ENCODE results near the gene CSNK1D.

Gene CSNK1D

DNA sequence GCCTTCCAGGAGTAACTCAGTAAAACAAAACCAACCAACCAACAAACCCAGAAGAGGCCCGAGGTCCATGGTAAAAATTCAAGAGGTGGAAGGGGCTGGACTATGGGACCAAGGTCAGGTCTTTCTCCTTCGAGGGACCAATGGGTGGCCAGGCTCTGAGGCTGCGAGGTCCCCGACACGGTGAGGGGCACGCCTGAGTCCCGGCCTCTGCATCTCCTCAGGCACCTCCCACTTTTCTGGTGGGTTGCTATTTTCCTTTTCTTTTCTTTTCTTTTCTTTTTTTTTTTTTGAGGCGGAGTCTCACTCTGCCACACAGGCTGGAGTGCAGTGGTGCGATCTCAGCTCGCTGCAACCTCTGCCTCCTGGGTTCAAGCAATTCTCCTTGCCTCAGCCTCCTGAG lies 26.0 kb upstream of the CSNK1D start:
- no peak for TF ChIP-seq SIN3A (IDR thresholded peaks at IDR 0.05; ENCODE audit: borderline replicate concordance, insufficient read depth, low read length)
- no peak for TF ChIP-seq POLR2AphosphoS5 (IDR thresholded peaks at IDR 0.05; ENCODE audit: low read depth, low read length)
- no peak for TF ChIP-seq FOXP2 (optimal IDR thresholded peaks at IDR 0.05; ENCODE audit: borderline replicate concordance, extremely low read depth, extremely low read length, insufficient read depth)
- TF ChIP-seq, protein P1, sequence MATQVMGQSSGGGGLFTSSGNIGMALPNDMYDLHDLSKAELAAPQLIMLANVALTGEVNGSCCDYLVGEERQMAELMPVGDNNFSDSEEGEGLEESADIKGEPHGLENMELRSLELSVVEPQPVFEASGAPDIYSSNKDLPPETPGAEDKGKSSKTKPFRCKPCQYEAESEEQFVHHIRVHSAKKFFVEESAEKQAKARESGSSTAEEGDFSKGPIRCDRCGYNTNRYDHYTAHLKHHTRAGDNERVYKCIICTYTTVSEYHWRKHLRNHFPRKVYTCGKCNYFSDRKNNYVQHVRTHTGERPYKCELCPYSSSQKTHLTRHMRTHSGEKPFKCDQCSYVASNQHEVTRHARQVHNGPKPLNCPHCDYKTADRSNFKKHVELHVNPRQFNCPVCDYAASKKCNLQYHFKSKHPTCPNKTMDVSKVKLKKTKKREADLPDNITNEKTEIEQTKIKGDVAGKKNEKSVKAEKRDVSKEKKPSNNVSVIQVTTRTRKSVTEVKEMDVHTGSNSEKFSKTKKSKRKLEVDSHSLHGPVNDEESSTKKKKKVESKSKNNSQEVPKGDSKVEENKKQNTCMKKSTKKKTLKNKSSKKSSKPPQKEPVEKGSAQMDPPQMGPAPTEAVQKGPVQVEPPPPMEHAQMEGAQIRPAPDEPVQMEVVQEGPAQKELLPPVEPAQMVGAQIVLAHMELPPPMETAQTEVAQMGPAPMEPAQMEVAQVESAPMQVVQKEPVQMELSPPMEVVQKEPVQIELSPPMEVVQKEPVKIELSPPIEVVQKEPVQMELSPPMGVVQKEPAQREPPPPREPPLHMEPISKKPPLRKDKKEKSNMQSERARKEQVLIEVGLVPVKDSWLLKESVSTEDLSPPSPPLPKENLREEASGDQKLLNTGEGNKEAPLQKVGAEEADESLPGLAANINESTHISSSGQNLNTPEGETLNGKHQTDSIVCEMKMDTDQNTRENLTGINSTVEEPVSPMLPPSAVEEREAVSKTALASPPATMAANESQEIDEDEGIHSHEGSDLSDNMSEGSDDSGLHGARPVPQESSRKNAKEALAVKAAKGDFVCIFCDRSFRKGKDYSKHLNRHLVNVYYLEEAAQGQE (IDR thresholded peaks at IDR 0.05; ENCODE audit: insufficient read depth in 1 of 2, low read depth in 2 of 2, low read length in 2 of 2), result no peak
- no peak for TF ChIP-seq TAF1 (IDR thresholded peaks at IDR 0.05; ENCODE audit: borderline replicate concordance, insufficient read depth, low read length)

DNA sequence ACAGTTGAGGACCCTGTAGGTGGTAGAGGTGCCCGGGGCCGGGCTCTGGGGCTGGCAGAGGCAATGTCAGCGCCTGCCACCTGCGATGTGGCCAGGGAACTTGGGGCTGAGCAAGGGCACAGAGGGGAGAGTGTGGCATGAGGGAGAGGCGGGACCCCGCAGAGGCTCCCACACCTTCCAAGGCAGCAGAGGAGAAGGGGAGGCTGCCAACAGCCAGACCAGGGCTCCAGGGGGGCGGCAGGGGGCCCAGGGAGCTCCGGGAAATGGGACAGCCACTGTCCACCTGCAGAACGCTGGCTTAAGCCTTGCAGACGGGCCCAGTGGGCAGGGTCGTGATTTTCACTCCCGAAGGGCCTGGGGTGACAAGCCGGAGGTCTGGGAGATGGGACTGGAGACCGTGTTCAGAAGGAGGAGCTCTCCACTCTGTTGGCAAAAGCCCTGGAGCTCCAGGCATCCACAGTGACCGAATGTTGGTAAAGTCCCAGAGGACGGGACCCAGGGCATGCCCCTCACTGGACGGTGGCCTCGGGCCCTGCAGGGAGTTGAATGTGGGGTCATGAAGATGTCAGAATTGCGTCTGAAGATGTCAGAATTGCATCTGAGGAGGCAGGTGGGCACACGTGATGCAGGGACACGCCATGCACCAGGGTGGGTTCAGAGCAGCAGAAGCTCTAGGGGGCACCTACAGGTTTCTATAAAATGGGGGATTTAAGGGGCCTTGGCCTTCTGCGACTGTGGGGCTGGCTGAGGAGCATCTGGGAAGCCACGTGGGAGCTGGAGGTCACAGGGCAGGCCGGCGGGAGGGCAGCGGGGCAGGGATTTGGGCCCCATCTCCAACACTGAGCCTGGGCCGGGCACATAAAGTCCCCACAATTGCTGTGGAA lies 25.3 kb upstream of the CSNK1D start:
- TF ChIP-seq, protein P1 (IDR thresholded peaks at IDR 0.05; ENCODE audit: insufficient read depth in 1 of 2, low read depth in 2 of 2, low read length in 2 of 2), result no peak
- TF ChIP-seq POLR2AphosphoS5 (IDR thresholded peaks at IDR 0.05; ENCODE audit: low read depth, low read length), result no peak
- TF ChIP-seq TAF1 (IDR thresholded peaks at IDR 0.05; ENCODE audit: borderline replicate concordance, insufficient read depth, low read length), result no peak

DNA sequence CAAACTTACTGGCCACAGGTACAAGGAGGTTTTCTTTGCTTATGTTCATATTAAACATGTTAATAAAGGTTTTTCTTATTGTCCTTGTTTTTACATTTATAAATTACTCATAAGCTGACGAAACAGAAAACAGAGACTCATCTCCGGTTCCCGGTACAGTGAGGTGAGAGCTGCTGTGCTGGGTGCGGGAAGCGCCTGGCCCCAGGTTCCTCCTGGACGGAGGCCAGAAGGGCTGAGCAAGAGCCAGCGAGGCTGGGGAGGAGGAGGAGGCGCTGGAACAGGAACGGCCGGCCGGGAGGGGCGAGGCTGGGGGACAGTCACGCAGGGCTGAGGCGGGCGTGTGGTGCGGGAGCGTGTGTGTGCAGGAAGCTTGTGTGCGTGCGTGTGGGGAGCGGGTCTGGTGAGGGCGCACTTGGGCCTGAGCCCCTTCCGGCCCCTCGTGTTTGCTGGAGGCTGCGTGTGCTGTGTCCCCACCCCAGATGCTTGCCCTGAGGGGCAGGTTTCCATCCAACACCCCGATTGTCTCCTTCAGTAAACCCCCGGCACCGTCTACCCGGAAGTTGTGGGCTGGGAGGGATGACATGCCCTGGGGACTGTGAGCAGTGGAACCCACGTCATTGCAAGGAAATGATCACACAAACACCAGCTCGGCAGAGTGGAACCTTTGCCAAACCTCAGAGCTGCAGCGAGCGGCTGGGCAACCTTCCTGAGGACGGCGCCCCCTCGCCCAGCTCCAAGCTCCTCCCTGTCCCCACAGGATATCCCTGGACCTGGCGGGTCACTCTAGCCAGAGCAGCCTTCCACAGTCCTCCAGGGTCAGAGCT lies 24.4 kb upstream of the CSNK1D start:
- TF ChIP-seq SIN3A (IDR thresholded peaks at IDR 0.05; ENCODE audit: borderline replicate concordance, insufficient read depth, low read length) (0 out of 2 replicates have a peak, but pooled peaks have one; percentile 29), FOXP2 (optimal IDR thresholded peaks at IDR 0.05; ENCODE audit: borderline replicate concordance, extremely low read depth, extremely low read length, insufficient read depth) (peak; percentile 89), TAF1 (IDR thresholded peaks at IDR 0.05; ENCODE audit: borderline replicate concordance, insufficient read depth, low read length) (no peak), POLR2AphosphoS5 (IDR thresholded peaks at IDR 0.05; ENCODE audit: low read depth, low read length) (peak; percentile 41; the same call in 1 of the 2 replicates)
- TF ChIP-seq, protein P1 (IDR thresholded peaks at IDR 0.05; ENCODE audit: insufficient read depth in 1 of 2, low read depth in 2 of 2, low read length in 2 of 2), result peak; percentile 29 to 36; a peak in 2 of 4 replicates

DNA sequence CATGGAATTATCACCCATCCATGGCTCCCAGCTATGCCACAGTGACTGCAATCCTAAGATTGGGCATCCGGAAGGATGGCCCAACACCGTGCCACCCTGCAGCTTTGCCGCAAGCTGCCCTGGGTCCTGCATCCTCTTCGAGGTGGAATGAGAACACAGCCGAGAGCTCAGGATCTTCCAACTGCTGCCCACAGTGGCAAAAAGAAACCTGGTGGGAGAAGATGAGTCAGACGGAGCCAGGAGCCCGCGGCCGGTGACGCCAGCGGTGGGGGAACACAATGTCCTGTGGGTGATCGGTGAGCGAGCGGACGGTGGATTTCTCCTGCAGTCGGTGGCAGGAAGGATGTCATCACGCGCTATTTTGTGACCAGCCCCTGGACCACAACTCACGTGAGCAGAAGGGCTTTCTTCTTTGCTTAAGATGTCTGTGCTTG lies 23.8 kb upstream of the CSNK1D start:
- no peak for TF ChIP-seq FOXP2 (optimal IDR thresholded peaks at IDR 0.05; ENCODE audit: borderline replicate concordance, extremely low read depth, extremely low read length, insufficient read depth)
- TF ChIP-seq POLR2AphosphoS5 (IDR thresholded peaks at IDR 0.05; ENCODE audit: low read depth, low read length), result no peak
- TF ChIP-seq TAF1 (IDR thresholded peaks at IDR 0.05; ENCODE audit: borderline replicate concordance, insufficient read depth, low read length), result peak; percentile 29; the same call in 1 of the 2 replicates
- no peak for TF ChIP-seq SIN3A (IDR thresholded peaks at IDR 0.05; ENCODE audit: borderline replicate concordance, insufficient read depth, low read length)

DNA sequence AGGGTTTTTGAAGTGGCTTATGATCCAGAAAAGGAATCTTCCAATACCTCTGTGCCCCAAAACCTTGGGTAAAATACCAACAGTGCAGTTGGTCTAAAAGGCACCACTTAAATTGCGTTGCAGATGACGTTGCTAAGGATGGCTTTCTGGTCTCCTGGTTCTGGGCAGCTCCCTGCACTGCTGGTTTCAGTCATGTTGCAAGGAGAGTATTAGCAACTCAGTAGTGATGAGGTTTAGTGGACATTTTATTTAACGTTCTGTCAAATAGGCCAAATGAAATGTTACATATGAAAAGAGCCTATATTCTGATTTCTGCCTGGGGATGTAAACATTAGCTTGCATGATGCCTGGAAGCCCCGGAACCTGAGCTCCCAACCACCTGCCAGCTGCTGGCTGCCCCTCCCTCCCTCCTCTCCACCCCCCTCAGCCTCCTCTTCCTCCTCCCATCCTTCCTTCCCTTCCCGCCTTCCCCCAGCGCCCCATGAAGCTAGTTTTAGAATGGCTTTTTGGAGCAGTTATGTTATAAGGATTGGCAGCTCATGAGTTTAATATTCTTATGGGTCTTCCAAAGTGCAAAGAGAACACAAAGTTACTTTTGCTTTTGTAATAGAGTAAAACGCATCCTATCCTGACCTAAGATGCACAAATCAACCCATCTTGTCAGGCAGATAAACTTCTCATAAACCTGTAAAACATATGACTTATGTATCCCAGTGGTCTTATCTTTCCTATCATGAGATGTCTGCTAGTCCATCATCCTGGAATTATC lies 23.2 kb upstream of the CSNK1D start:
- TF ChIP-seq, protein P1 (IDR thresholded peaks at IDR 0.05; ENCODE audit: insufficient read depth in 1 of 2, low read depth in 2 of 2, low read length in 2 of 2), result no peak
- TF ChIP-seq SIN3A (IDR thresholded peaks at IDR 0.05; ENCODE audit: borderline replicate concordance, insufficient read depth, low read length) (no peak), TAF1 (IDR thresholded peaks at IDR 0.05; ENCODE audit: borderline replicate concordance, insufficient read depth, low read length) (no peak), FOXP2 (optimal IDR thresholded peaks at IDR 0.05; ENCODE audit: borderline replicate concordance, extremely low read depth, extremely low read length, insufficient read depth) (no peak), POLR2AphosphoS5 (IDR thresholded peaks at IDR 0.05; ENCODE audit: low read depth, low read length) (no peak)

Measured in PFSK-1 (cell line).